ENCODE results near the gene GTF3C1.

GTF3C1 gene

DNA sequence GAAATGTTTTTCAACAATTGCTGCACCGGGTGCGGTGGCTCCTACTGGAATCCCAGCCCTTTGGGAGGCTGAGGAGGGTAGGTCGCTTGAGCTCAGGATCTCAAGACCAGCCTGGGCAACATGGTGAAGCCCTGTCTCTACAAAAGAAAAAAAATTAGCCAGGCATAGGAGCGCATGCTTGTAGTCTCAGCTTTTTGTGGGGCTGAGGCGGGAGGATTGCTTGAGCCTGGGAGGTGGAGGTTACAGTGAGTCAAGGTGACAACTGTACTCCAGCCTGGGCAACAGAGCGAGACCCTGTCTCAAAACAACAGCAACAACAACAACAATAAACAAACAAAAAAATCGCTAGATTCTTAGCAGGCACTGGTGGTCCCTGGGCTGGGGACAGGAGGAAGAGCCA is 119.2 kb downstream of the GTF3C1 start:
- TF ChIP-seq OSR1 (CRISPR knock-in tag; IDR thresholded peaks at IDR 0.05), result no peak
- TF ChIP-seq RARB (CRISPR knock-in tag; IDR thresholded peaks at IDR 0.05), result no peak
- TF ChIP-seq CSDC2 (CRISPR knock-in tag; IDR thresholded peaks at IDR 0.05), result no peak
- no peak for TF ChIP-seq ARNTL (CRISPR knock-in tag; IDR thresholded peaks at IDR 0.05; ENCODE audit: borderline replicate concordance, low read depth)
- TF ChIP-seq PPARA (CRISPR knock-in tag; IDR thresholded peaks at IDR 0.05; ENCODE audit: borderline replicate concordance), result no peak
- no peak for TF ChIP-seq GLIS3 (CRISPR knock-in tag; IDR thresholded peaks at IDR 0.05)
- no peak for TF ChIP-seq ZFP30 (CRISPR knock-in tag; IDR thresholded peaks at IDR 0.05)
- no peak for TF ChIP-seq ZC3H10 (CRISPR knock-in tag; IDR thresholded peaks at IDR 0.05)
- TF ChIP-seq POU6F1 (CRISPR knock-in tag; IDR thresholded peaks at IDR 0.05; ENCODE audit: borderline replicate concordance, low read depth), result no peak
- no peak for TF ChIP-seq ESRRG (CRISPR knock-in tag; IDR thresholded peaks at IDR 0.05)
- TF ChIP-seq, protein P1, sequence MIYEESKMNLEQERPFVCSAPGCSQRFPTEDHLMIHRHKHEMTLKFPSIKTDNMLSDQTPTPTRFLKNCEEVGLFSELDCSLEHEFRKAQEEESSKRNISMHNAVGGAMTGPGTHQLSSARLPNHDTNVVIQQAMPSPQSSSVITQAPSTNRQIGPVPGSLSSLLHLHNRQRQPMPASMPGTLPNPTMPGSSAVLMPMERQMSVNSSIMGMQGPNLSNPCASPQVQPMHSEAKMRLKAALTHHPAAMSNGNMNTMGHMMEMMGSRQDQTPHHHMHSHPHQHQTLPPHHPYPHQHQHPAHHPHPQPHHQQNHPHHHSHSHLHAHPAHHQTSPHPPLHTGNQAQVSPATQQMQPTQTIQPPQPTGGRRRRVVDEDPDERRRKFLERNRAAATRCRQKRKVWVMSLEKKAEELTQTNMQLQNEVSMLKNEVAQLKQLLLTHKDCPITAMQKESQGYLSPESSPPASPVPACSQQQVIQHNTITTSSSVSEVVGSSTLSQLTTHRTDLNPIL (CRISPR knock-in tag; IDR thresholded peaks at IDR 0.05; ENCODE audit: low read depth), result no peak
- no peak for TF ChIP-seq ZNF8 (CRISPR knock-in tag; IDR thresholded peaks at IDR 0.05)
- TF ChIP-seq TCF4 (CRISPR knock-in tag; IDR thresholded peaks at IDR 0.05; ENCODE audit: borderline replicate concordance), result no peak
- TF ChIP-seq, protein P2, sequence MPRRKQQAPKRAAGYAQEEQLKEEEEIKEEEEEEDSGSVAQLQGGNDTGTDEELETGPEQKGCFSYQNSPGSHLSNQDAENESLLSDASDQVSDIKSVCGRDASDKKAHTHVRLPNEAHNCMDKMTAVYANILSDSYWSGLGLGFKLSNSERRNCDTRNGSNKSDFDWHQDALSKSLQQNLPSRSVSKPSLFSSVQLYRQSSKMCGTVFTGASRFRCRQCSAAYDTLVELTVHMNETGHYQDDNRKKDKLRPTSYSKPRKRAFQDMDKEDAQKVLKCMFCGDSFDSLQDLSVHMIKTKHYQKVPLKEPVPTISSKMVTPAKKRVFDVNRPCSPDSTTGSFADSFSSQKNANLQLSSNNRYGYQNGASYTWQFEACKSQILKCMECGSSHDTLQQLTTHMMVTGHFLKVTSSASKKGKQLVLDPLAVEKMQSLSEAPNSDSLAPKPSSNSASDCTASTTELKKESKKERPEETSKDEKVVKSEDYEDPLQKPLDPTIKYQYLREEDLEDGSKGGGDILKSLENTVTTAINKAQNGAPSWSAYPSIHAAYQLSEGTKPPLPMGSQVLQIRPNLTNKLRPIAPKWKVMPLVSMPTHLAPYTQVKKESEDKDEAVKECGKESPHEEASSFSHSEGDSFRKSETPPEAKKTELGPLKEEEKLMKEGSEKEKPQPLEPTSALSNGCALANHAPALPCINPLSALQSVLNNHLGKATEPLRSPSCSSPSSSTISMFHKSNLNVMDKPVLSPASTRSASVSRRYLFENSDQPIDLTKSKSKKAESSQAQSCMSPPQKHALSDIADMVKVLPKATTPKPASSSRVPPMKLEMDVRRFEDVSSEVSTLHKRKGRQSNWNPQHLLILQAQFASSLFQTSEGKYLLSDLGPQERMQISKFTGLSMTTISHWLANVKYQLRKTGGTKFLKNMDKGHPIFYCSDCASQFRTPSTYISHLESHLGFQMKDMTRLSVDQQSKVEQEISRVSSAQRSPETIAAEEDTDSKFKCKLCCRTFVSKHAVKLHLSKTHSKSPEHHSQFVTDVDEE (CRISPR knock-in tag; IDR thresholded peaks at IDR 0.05), result no peak
- no peak for TF ChIP-seq CSRNP3 (CRISPR knock-in tag; IDR thresholded peaks at IDR 0.05)
- no peak for ATAC-seq

DNA sequence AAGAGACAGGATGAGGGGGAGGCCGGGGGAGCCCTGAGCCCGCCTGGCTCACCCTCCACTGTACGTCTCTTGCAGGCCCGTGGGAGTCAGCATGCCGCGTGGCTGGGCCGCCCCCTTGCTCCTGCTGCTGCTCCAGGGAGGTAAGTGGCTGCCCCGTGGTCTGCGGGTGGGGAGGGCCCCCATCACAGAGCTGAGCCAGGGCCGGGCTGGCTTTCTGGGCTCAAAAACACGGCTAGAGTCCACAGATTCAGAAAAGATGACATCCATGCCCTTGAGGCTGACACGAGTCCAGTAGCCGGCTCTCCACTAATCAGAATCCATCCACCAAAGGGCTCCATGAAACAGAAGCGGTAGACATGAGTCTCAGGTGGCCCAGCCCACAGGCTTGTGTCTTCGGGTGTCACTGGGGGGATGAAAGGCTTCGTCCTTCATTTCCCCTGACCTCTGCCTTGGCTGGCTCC is 119.7 kb downstream of the GTF3C1 start:
- TF ChIP-seq ESRRG (CRISPR knock-in tag; IDR thresholded peaks at IDR 0.05) (no peak), GLIS3 (CRISPR knock-in tag; IDR thresholded peaks at IDR 0.05) (no peak), ZC3H10 (CRISPR knock-in tag; IDR thresholded peaks at IDR 0.05) (no peak), ZNF8 (CRISPR knock-in tag; IDR thresholded peaks at IDR 0.05) (no peak), TOX (CRISPR knock-in tag; IDR thresholded peaks at IDR 0.05; ENCODE audit: borderline replicate concordance) (no peak), CSRNP3 (CRISPR knock-in tag; IDR thresholded peaks at IDR 0.05) (no peak), RARB (CRISPR knock-in tag; IDR thresholded peaks at IDR 0.05) (no peak), ZFP30 (CRISPR knock-in tag; IDR thresholded peaks at IDR 0.05) (no peak), TCF4 (CRISPR knock-in tag; IDR thresholded peaks at IDR 0.05; ENCODE audit: borderline replicate concordance) (no peak), BACH2 (CRISPR knock-in tag; IDR thresholded peaks at IDR 0.05; ENCODE audit: borderline replicate concordance) (no peak), ARNTL (CRISPR knock-in tag; IDR thresholded peaks at IDR 0.05; ENCODE audit: borderline replicate concordance, low read depth) (no peak), CSDC2 (CRISPR knock-in tag; IDR thresholded peaks at IDR 0.05) (no peak)
- TF ChIP-seq, protein P3, sequence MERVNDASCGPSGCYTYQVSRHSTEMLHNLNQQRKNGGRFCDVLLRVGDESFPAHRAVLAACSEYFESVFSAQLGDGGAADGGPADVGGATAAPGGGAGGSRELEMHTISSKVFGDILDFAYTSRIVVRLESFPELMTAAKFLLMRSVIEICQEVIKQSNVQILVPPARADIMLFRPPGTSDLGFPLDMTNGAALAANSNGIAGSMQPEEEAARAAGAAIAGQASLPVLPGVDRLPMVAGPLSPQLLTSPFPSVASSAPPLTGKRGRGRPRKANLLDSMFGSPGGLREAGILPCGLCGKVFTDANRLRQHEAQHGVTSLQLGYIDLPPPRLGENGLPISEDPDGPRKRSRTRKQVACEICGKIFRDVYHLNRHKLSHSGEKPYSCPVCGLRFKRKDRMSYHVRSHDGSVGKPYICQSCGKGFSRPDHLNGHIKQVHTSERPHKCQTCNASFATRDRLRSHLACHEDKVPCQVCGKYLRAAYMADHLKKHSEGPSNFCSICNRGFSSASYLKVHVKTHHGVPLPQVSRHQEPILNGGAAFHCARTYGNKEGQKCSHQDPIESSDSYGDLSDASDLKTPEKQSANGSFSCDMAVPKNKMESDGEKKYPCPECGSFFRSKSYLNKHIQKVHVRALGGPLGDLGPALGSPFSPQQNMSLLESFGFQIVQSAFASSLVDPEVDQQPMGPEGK (CRISPR knock-in tag; IDR thresholded peaks at IDR 0.05; ENCODE audit: borderline replicate concordance), result no peak
- ATAC-seq, result no peak
